ENCODE data around the gene COPG2. TPM values are rescaled to one million over a fixed set of nuclear protein-coding genes. Genes with fewer than 3 reads are reported as not detected.
"Not testable (repeated sequence)": the region's sequence is repeated elsewhere in the genome, so short reads cannot be mapped to it uniquely, and the experiment has no call there.

The COPG2 gene
- total and polyA plus RNA-seq, 2 of the 4 experiments (the other 2 are of a cell fraction) = 18.1 to 50.0 TPM

DNA sequence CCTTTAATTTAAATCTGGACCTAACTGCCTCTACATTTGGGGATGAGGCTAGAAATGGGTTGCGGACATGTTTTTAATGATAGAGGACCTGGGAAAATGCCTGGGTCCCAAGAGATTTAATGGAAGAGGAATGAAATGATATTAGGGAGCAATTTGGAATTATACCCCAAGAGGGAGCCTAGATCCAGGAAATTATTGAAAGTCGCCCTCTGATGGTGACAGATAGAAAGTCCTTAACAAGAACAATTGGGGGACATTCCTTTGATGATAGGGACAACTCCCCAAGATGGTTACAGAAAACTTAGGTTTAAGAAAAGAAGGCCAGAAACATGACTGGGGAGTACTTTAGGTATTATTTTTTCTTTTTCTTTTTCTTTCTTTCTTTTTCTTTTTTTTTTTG is 27.3 kb upstream of the COPG2 start:
- Histone ChIP-seq H2BK15ac (ENCODE audit: low read depth, low read length) (no peak overlapping the region), H2AK9ac (replicated peaks; ENCODE audit: low read depth, low read length, poor library complexity) (no peak overlapping the region), H3K4me3 (ENCODE audit: insufficient read depth, low read depth, low read length) (no peak overlapping the region), H3K4ac (ENCODE audit: low read depth, low read length) (no peak overlapping the region), H3K14ac (replicated peaks; ENCODE audit: low read depth, low read length) (no peak overlapping the region), H3K4me1 (ENCODE audit: control insufficient read depth, insufficient read depth, low read length) (no peaks in the 10 kb centered on the region), H2AFZ (replicated peaks; ENCODE audit: low read length, poor library complexity) (no peak overlapping the region), H3K27ac (ENCODE audit: insufficient read depth, low read length) (no peak overlapping the region), H3K56ac (ENCODE audit: extremely low read depth, insufficient read depth, low read length) (no peak overlapping the region), H3K27me3 (ENCODE audit: control insufficient read depth, insufficient read depth, low read length) (peaks cover 6% of the 10 kb centered on the region), H2BK120ac (ENCODE audit: low read depth, low read length) (no peak overlapping the region), H3K4me2 (ENCODE audit: low read depth, low read length) (no peak overlapping the region), H3K9ac (ENCODE audit: low read depth, low read length) (no peak overlapping the region), H4K8ac (ENCODE audit: low read depth in 2 of 2, low read length in 2 of 2) (no peak overlapping the region), H3K23ac (ENCODE audit: low read depth, low read length) (no peak overlapping the region), H4K20me1 (ENCODE audit: insufficient read depth, low read length) (no peaks in the 10 kb centered on the region), H3K9me3 (ENCODE audit: control insufficient read depth, insufficient read depth, low read length) (no peaks in the 10 kb centered on the region), H2AK5ac (ENCODE audit: low read depth, low read length) (no peak overlapping the region), H3K9me1 (ENCODE audit: insufficient read depth, low read length) (no peaks in the 10 kb centered on the region), H2BK5ac (ENCODE audit: low read depth, low read length, poor library complexity, severe bottlenecking) (no peak overlapping the region), H4K5ac (ENCODE audit: low read depth, low read length) (no peak overlapping the region), H2BK20ac (ENCODE audit: low read depth, low read length) (no peak overlapping the region), H4K91ac (ENCODE audit: insufficient read depth, low read depth, low read length) (no peak overlapping the region), H3K36me3 (ENCODE audit: control insufficient read depth, insufficient read depth, low read length) (no peaks in the 10 kb centered on the region), H3K79me1 (ENCODE audit: low read depth in 1 of 2, low read length in 2 of 2) (no peaks in the 10 kb centered on the region), H3K18ac (ENCODE audit: low read depth, low read length) (no peak overlapping the region)
- in situ Hi-C loops (cut with MboI; ENCODE audit: low sequenced_read_pairs) = no loop called here
- WGBS, 2 experiments (ENCODE audit: extremely low coverage in 2 of 2, insufficient read length in 1 of 2) = no CpG with 5 or more reads among the region's 2 CpGs
- ATAC-seq (ENCODE audit: low read depth) = peak; percentile 60
- dilution Hi-C loops (cut with HindIII; ENCODE audit: low sequenced_read_pairs, unreplicated experiment) = no loop called here
- no peak for TF ChIP-seq CEBPB (IDR thresholded peaks at IDR 0.05; ENCODE audit: low read depth, low read length)
- TF ChIP-seq RAD21 (IDR thresholded peaks at IDR 0.05; ENCODE audit: low read length) = peak; percentile 57
- peak; percentile 54 for TF ChIP-seq SMC3 (IDR thresholded peaks at IDR 0.05; ENCODE audit: low read depth, low read length)
- TF ChIP-seq, protein P1, sequence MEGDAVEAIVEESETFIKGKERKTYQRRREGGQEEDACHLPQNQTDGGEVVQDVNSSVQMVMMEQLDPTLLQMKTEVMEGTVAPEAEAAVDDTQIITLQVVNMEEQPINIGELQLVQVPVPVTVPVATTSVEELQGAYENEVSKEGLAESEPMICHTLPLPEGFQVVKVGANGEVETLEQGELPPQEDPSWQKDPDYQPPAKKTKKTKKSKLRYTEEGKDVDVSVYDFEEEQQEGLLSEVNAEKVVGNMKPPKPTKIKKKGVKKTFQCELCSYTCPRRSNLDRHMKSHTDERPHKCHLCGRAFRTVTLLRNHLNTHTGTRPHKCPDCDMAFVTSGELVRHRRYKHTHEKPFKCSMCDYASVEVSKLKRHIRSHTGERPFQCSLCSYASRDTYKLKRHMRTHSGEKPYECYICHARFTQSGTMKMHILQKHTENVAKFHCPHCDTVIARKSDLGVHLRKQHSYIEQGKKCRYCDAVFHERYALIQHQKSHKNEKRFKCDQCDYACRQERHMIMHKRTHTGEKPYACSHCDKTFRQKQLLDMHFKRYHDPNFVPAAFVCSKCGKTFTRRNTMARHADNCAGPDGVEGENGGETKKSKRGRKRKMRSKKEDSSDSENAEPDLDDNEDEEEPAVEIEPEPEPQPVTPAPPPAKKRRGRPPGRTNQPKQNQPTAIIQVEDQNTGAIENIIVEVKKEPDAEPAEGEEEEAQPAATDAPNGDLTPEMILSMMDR (conservative IDR thresholded peaks at IDR 0.05; ENCODE audit: low read depth, low read length) = peak; percentile 81
- DNase-seq = peak; percentile 45
- BruUV-seq (replicated peaks) = no TSS peak
- intact Hi-C loops (cut with micrococcal nuclease) = loop anchor here (1.0 to 10.0 kb wide), 2 partner anchors 451 to 624 kb away; no protein-coding TSS in a partner anchor
- POLR2A ChIA-PET (ENCODE audit: unreplicated experiment) = no interaction called here
- CTCF ChIA-PET = no interaction called here

DNA sequence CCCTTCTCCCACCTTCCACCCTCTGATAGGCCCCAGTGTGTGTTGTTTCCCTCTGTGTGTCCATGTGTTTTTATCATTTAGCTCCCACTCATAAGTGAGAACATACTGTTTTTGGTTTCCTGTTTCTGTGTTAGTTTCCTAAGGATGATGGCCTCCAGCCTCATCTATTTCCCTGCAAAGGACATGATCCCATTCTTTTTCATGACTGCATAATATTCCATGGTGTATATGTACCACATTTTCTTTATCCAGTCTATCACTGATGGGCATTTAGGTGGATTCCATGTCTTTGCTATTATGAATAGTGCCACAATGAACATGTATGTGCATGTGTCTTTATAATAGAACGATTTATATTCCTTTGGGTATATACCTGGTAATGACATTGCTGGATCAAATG is 23.8 kb upstream of the COPG2 start:
- H4K91ac ChIP-seq (ENCODE audit: insufficient read depth, low read depth, low read length); H3K79me1 ChIP-seq (ENCODE audit: low read depth in 1 of 2, low read length in 2 of 2); H4K20me1 ChIP-seq (ENCODE audit: insufficient read depth, low read length); H3K36me3 ChIP-seq (ENCODE audit: control insufficient read depth, insufficient read depth, low read length); H3K9me3 ChIP-seq (ENCODE audit: control insufficient read depth, insufficient read depth, low read length); H2AFZ ChIP-seq (replicated peaks; ENCODE audit: low read length, poor library complexity); H3K18ac ChIP-seq (ENCODE audit: low read depth, low read length); POLR2A ChIA-PET (ENCODE audit: unreplicated experiment); H3K27ac ChIP-seq (ENCODE audit: insufficient read depth, low read length); H2AK5ac ChIP-seq (ENCODE audit: low read depth, low read length); H2BK5ac ChIP-seq (ENCODE audit: low read depth, low read length, poor library complexity, severe bottlenecking); dilution Hi-C loops (cut with HindIII; ENCODE audit: low sequenced_read_pairs, unreplicated experiment); H3K4me3 ChIP-seq (ENCODE audit: insufficient read depth, low read depth, low read length); H2BK20ac ChIP-seq (ENCODE audit: low read depth, low read length); ATAC-seq (ENCODE audit: low read depth); H4K5ac ChIP-seq (ENCODE audit: low read depth, low read length); H3K23ac ChIP-seq (ENCODE audit: low read depth, low read length); H3K4me1 ChIP-seq (ENCODE audit: control insufficient read depth, insufficient read depth, low read length); H3K9ac ChIP-seq (ENCODE audit: low read depth, low read length); H3K14ac ChIP-seq (replicated peaks; ENCODE audit: low read depth, low read length); CTCF ChIA-PET; H2BK120ac ChIP-seq (ENCODE audit: low read depth, low read length); DNase-seq; BruUV-seq (replicated peaks); in situ Hi-C loops (cut with MboI; ENCODE audit: low sequenced_read_pairs); H4K8ac ChIP-seq (ENCODE audit: low read depth in 2 of 2, low read length in 2 of 2); H2BK15ac ChIP-seq (ENCODE audit: low read depth, low read length); H3K27me3 ChIP-seq (ENCODE audit: control insufficient read depth, insufficient read depth, low read length); H3K4ac ChIP-seq (ENCODE audit: low read depth, low read length); H3K4me2 ChIP-seq (ENCODE audit: low read depth, low read length); H3K56ac ChIP-seq (ENCODE audit: extremely low read depth, insufficient read depth, low read length); H3K9me1 ChIP-seq (ENCODE audit: insufficient read depth, low read length); H2AK9ac ChIP-seq (replicated peaks; ENCODE audit: low read depth, low read length, poor library complexity): not testable (repeated sequence)
- no CpG with 5 or more reads among the region's 1 CpG for WGBS, 2 experiments (ENCODE audit: extremely low coverage in 2 of 2, insufficient read length in 1 of 2)
- intact Hi-C loops (cut with micrococcal nuclease) = loop anchor here (10.0 kb wide), 1 partner anchor 448 kb away; no protein-coding TSS in a partner anchor
